ENCODE measurements around the gene CPNE9. TPM values are rescaled to one million over a fixed set of nuclear protein-coding genes. Genes with fewer than 3 reads are reported as not detected.

The CPNE9 gene
- total and polyA plus RNA-seq, 2 experiments from 2014 or later, result 7.0 to 8.8 TPM

GRCh38 chr3:9743548-9743947 lies 39.9 kb downstream of the CPNE9 start:
- no peak overlapping the region for H3K4me3 Mint-ChIP-seq
- H3K27me3 Mint-ChIP-seq (ENCODE audit: insufficient read depth, low read depth, poor library complexity), result peaks cover 9% of the 10 kb centered on the region
- Histone ChIP-seq H2AFZ (no peak overlapping the region), H3K27me3 (ENCODE audit: insufficient read depth) (no peaks in the 10 kb centered on the region), H3K4me2 (no peak overlapping the region), H3K27ac (ENCODE audit: low read depth) (no peak overlapping the region), H4K20me1 (replicated peaks; ENCODE audit: insufficient read depth) (peaks cover 9% of the 10 kb centered on the region), H3K36me3 (ENCODE audit: insufficient read depth) (peaks cover 45% of the 10 kb centered on the region), H3K9me2 (ENCODE audit: insufficient read depth) (no peaks in the 10 kb centered on the region; the same call in 1 of the 2 replicates), H3F3A (replicated peaks; ENCODE audit: low read depth) (peaks cover 8% of the 10 kb centered on the region), H3K4me1 (ENCODE audit: insufficient read depth) (no peaks in the 10 kb centered on the region), H3K79me2 (replicated peaks; ENCODE audit: insufficient read depth) (no peaks in the 10 kb centered on the region), H3K4me3 (no peak overlapping the region)
- peaks cover 95% of the 10 kb centered on the region for H3K36me3 Mint-ChIP-seq (ENCODE audit: low read depth)
- no peak overlapping the region for H3K27ac Mint-ChIP-seq
- no peak for DNase-seq (ENCODE audit: low spot score)
- H3K9me3 Mint-ChIP-seq, result no peaks in the 10 kb centered on the region
- TF ChIP-seq NANOG (IDR thresholded peaks at IDR 0.05; ENCODE audit: borderline replicate concordance) (no peak), ETS1 (IDR thresholded peaks at IDR 0.05) (no peak), ZNF331 (CRISPR knock-in tag; IDR thresholded peaks at IDR 0.05; ENCODE audit: low read depth) (no peak), ZNF114 (CRISPR knock-in tag; IDR thresholded peaks at IDR 0.05) (no peak), ZNF462 (CRISPR knock-in tag; IDR thresholded peaks at IDR 0.05) (no peak), EZH2 (IDR thresholded peaks at IDR 0.05; ENCODE audit: low read depth, unreplicated experiment) (no peak), POLR2AphosphoS5 (IDR thresholded peaks at IDR 0.05; ENCODE audit: low read depth) (no peak), STAT1 (IDR thresholded peaks at IDR 0.05; ENCODE audit: unreplicated experiment) (no peak), EZH2phosphoT487 (IDR thresholded peaks at IDR 0.05; ENCODE audit: unreplicated experiment) (no peak), CREB1 (CRISPR knock-in tag; IDR thresholded peaks at IDR 0.05; ENCODE audit: low read depth) (no peak), REST (IDR thresholded peaks at IDR 0.05; ENCODE audit: unreplicated experiment) (no peak), JUNB (IDR thresholded peaks at IDR 0.05; ENCODE audit: unreplicated experiment) (no peak), CTCF (conservative IDR thresholded peaks at IDR 0.05; ENCODE audit: low read depth in 2 of 2) (no peak)
- no peaks in the 10 kb centered on the region for H3K4me1 Mint-ChIP-seq
- ATAC-seq, result no peak
